ENCODE measurements around the gene FUT3. TPM values are rescaled to one million over a fixed set of nuclear protein-coding genes. Genes with fewer than 3 reads are reported as not detected.
A peak's percentile ranks its signal among the peaks of the same experiment; 100 is the strongest.

The FUT3 gene
- total and polyA plus RNA-seq, 9 of the 15 experiments (the other 6 are each of a cell fraction or from before 2014, with no cell fraction given) = 0.09 TPM; not detected in 8

DNA sequence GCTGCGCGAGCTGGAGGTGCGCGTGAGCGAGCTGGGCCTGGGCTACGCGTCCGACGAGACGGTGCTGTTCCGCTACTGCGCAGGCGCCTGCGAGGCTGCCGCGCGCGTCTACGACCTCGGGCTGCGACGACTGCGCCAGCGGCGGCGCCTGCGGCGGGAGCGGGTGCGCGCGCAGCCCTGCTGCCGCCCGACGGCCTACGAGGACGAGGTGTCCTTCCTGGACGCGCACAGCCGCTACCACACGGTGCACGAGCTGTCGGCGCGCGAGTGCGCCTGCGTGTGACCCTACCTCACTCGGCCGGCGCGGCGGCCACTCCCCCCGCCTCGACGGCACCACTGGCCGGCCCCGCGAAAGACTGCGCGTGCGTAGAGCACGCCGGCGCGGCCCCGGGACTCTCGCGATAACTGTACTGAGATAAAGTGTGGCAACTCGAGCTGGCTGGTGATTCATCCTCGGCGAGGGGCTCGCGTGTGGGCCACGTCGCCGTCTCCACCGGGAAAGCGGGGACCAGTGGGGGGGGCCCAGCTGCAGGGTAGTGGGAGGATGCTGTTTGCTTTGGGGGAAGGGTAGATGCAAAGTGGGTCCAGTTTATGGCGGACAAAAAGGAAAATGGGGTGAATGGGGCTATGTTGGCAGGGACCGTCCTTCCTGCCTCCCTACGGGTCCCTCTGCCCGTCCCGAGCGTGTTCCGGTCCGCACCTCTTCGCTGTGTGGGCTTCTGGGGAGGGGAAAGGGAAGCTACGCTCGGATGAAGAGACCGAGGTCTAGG is 23.2 kb downstream of the FUT3 start (continued):
- TF ChIP-seq, protein P1, sequence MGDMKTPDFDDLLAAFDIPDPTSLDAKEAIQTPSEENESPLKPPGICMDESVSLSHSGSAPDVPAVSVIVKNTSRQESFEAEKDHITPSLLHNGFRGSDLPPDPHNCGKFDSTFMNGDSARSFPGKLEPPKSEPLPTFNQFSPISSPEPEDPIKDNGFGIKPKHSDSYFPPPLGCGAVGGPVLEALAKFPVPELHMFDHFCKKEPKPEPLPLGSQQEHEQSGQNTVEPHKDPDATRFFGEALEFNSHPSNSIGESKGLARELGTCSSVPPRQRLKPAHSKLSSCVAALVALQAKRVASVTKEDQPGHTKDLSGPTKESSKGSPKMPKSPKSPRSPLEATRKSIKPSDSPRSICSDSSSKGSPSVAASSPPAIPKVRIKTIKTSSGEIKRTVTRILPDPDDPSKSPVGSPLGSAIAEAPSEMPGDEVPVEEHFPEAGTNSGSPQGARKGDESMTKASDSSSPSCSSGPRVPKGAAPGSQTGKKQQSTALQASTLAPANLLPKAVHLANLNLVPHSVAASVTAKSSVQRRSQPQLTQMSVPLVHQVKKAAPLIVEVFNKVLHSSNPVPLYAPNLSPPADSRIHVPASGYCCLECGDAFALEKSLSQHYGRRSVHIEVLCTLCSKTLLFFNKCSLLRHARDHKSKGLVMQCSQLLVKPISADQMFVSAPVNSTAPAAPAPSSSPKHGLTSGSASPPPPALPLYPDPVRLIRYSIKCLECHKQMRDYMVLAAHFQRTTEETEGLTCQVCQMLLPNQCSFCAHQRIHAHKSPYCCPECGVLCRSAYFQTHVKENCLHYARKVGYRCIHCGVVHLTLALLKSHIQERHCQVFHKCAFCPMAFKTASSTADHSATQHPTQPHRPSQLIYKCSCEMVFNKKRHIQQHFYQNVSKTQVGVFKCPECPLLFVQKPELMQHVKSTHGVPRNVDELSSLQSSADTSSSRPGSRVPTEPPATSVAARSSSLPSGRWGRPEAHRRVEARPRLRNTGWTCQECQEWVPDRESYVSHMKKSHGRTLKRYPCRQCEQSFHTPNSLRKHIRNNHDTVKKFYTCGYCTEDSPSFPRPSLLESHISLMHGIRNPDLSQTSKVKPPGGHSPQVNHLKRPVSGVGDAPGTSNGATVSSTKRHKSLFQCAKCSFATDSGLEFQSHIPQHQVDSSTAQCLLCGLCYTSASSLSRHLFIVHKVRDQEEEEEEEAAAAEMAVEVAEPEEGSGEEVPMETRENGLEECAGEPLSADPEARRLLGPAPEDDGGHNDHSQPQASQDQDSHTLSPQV (IDR thresholded peaks at IDR 0.05) = peak; percentile 66; the same call in 1 of the 2 replicates
- TF ChIP-seq RUNX1 (IDR thresholded peaks at IDR 0.05; ENCODE audit: low read depth) (no peak), NCOA4 (IDR thresholded peaks at IDR 0.05; ENCODE audit: partially characterized antibody) (no peak), C11orf30 (IDR thresholded peaks at IDR 0.05; ENCODE audit: low read depth) (no peak; the same call in 1 of the 2 replicates), CSDE1 (IDR thresholded peaks at IDR 0.05) (no peak), STAT5B (CRISPR knock-in tag; IDR thresholded peaks at IDR 0.05) (no peak), KLF6 (CRISPR knock-in tag; IDR thresholded peaks at IDR 0.05; ENCODE audit: borderline replicate concordance) (no peak; the same call in 1 of the 2 replicates), NRF1 (conservative IDR thresholded peaks at IDR 0.05 in 1 of 2, IDR thresholded peaks at IDR 0.05 in 1 of 2) (peak; percentile 98), ZBTB1 (CRISPR knock-in tag; IDR thresholded peaks at IDR 0.05; ENCODE audit: borderline replicate concordance, low read depth) (no peak; the same call in 1 of the 2 replicates), ZNF212 (CRISPR knock-in tag; IDR thresholded peaks at IDR 0.05) (no peak), CEBPB (tag; IDR thresholded peaks at IDR 0.05) (peak; percentile 93), MEF2A (IDR thresholded peaks at IDR 0.05; ENCODE audit: control insufficient read depth, low read depth, low read length) (no peak), ZNF324 (CRISPR knock-in tag; IDR thresholded peaks at IDR 0.05) (no peak), ZC3H4 (CRISPR knock-in tag; IDR thresholded peaks at IDR 0.05; ENCODE audit: borderline replicate concordance) (no peak; the same call in 1 of the 2 replicates), POLR2G (IDR thresholded peaks at IDR 0.05; ENCODE audit: low read depth, low read length) (peak; percentile 100)
- TF ChIP-seq, protein P2, sequence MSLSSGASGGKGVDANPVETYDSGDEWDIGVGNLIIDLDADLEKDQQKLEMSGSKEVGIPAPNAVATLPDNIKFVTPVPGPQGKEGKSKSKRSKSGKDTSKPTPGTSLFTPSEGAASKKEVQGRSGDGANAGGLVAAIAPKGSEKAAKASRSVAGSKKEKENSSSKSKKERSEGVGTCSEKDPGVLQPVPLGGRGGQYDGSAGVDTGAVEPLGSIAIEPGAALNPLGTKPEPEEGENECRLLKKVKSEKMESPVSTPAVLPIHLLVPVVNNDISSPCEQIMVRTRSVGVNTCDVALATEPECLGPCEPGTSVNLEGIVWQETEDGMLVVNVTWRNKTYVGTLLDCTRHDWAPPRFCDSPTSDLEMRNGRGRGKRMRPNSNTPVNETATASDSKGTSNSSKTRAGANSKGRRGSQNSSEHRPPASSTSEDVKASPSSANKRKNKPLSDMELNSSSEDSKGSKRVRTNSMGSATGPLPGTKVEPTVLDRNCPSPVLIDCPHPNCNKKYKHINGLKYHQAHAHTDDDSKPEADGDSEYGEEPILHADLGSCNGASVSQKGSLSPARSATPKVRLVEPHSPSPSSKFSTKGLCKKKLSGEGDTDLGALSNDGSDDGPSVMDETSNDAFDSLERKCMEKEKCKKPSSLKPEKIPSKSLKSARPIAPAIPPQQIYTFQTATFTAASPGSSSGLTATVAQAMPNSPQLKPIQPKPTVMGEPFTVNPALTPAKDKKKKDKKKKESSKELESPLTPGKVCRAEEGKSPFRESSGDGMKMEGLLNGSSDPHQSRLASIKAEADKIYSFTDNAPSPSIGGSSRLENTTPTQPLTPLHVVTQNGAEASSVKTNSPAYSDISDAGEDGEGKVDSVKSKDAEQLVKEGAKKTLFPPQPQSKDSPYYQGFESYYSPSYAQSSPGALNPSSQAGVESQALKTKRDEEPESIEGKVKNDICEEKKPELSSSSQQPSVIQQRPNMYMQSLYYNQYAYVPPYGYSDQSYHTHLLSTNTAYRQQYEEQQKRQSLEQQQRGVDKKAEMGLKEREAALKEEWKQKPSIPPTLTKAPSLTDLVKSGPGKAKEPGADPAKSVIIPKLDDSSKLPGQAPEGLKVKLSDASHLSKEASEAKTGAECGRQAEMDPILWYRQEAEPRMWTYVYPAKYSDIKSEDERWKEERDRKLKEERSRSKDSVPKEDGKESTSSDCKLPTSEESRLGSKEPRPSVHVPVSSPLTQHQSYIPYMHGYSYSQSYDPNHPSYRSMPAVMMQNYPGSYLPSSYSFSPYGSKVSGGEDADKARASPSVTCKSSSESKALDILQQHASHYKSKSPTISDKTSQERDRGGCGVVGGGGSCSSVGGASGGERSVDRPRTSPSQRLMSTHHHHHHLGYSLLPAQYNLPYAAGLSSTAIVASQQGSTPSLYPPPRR (CRISPR knock-in tag; IDR thresholded peaks at IDR 0.05; ENCODE audit: borderline replicate concordance) = peak; percentile 42; the same call in 1 of the 2 replicates

Data from K562 (cell line).